ENCODE measurements around the gene MUC15. TPM values are rescaled to one million over a fixed set of nuclear protein-coding genes. Genes with fewer than 3 reads are reported as not detected.
A peak's percentile ranks its signal among the peaks of the same experiment; 100 is the strongest.

The MUC15 gene
- total and polyA plus RNA-seq, 2 donors (not counting 3 experiments of a cell fraction or from before 2014, with no cell fraction given), result not detected

GRCh38 chr11:26551186-26551801, 20.8 kb downstream of the MUC15 start:
- intact Hi-C loops (cut with micrococcal nuclease) (loop anchor here (1.0 kb wide), 1 partner anchor 254 kb away; no protein-coding TSS in a partner anchor), dilution Hi-C loops (cut with MboI; ENCODE audit: extremely low pct_ligation_motif_present, low sequenced_read_pairs) (no loop called here)
- no peak overlapping the region for H3K4me3 ChIP-seq (replicated peaks in 1 of 3; ENCODE audit: insufficient read depth in 1 of 3, low read depth in 1 of 3, low read length in 3 of 3)
- no peaks in the 10 kb centered on the region for H3K9me1 ChIP-seq (replicated peaks; ENCODE audit: control insufficient read depth, extremely low read depth, insufficient read depth, low read length)
- H3K27ac ChIP-seq (ENCODE audit: insufficient read depth, low read depth, low read length), result no peak overlapping the region
- CTCF ChIA-PET, result interaction anchor here (1.1 to 1.2 kb wide), 2 partner anchors 31 to 267 kb away, joined by 3 read pairs; no protein-coding TSS in a partner anchor
- BruUV-seq (replicated peaks), result no TSS peak
- no peaks in the 10 kb centered on the region for H3K27me3 ChIP-seq (ENCODE audit: control insufficient read depth in 2 of 2, insufficient read depth in 2 of 2, low read length in 2 of 2)
- FAIRE-seq, result no peak
- no peak for DNase-seq (ENCODE audit: low read depth, low spot score)
- H3K36me3 ChIP-seq (ENCODE audit: control insufficient read depth in 2 of 2, extremely low read depth in 1 of 2, insufficient read depth in 2 of 2, low read length in 2 of 2), result no peaks in the 10 kb centered on the region
- H3K9me3 ChIP-seq (replicated peaks; ENCODE audit: control insufficient read depth, insufficient read depth, low read length), result no peaks in the 10 kb centered on the region
- no peaks in the 10 kb centered on the region for H4K20me1 ChIP-seq (replicated peaks; ENCODE audit: control insufficient read depth, extremely low read depth, insufficient read depth, low read length)
- TF ChIP-seq, protein P1, sequence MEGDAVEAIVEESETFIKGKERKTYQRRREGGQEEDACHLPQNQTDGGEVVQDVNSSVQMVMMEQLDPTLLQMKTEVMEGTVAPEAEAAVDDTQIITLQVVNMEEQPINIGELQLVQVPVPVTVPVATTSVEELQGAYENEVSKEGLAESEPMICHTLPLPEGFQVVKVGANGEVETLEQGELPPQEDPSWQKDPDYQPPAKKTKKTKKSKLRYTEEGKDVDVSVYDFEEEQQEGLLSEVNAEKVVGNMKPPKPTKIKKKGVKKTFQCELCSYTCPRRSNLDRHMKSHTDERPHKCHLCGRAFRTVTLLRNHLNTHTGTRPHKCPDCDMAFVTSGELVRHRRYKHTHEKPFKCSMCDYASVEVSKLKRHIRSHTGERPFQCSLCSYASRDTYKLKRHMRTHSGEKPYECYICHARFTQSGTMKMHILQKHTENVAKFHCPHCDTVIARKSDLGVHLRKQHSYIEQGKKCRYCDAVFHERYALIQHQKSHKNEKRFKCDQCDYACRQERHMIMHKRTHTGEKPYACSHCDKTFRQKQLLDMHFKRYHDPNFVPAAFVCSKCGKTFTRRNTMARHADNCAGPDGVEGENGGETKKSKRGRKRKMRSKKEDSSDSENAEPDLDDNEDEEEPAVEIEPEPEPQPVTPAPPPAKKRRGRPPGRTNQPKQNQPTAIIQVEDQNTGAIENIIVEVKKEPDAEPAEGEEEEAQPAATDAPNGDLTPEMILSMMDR (IDR thresholded peaks at IDR 0.05; ENCODE audit: extremely low read depth in 1 of 2, insufficient read depth in 1 of 2, low read depth in 1 of 2, low read length in 2 of 2), result peak in 1 of 2 donors; percentile 1
- TF ChIP-seq EZH2 (IDR thresholded peaks at IDR 0.05; ENCODE audit: borderline replicate concordance, low read depth, low read length, severe bottlenecking), result no peak
- no peak overlapping the region for H2AFZ ChIP-seq (ENCODE audit: low read depth, low read length)
- H3K9ac ChIP-seq (replicated peaks; ENCODE audit: extremely low read depth, insufficient read depth, low read length), result no peak overlapping the region
- H3K4me2 ChIP-seq (ENCODE audit: insufficient read depth, low read length), result no peak overlapping the region
- POLR2A ChIA-PET, result no interaction called here
- no peaks in the 10 kb centered on the region for H3K79me2 ChIP-seq (ENCODE audit: control insufficient read depth, insufficient read depth, low read length)
- H3K4me1 ChIP-seq (ENCODE audit: control insufficient read depth, extremely low read depth, insufficient read depth, low read length), result no peaks in the 10 kb centered on the region

DNA sequence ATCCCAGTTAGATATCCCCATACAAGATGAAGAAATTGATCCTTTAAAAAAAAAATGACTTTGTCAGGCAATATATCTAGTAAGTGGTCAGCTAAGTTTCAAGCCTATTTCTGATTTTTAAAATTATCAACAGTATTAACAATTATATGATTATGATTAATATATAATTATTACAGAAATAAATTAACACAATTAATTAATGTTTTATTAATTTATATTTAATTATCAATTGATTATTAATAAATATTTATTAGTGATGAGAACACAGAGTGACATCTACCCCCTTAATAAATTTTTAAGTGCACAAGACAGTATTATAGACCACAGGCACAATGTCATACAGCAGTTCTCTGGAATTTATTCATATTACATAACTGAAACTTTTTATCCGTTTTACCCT, 22.0 kb downstream of the MUC15 start:
- intact Hi-C loops (cut with micrococcal nuclease) (no loop called here), dilution Hi-C loops (cut with MboI; ENCODE audit: extremely low pct_ligation_motif_present, low sequenced_read_pairs) (no loop called here)
- H3K27me3 ChIP-seq (ENCODE audit: control insufficient read depth in 2 of 2, insufficient read depth in 2 of 2, low read length in 2 of 2), result no peaks in the 10 kb centered on the region
- H2AFZ ChIP-seq (ENCODE audit: low read depth, low read length), result no peak overlapping the region
- DNase-seq (ENCODE audit: low read depth, low spot score) (no peak), FAIRE-seq (no peak)
- ChIA-PET POLR2A (no interaction called here), CTCF (no interaction called here)
- TF ChIP-seq, protein P1 (IDR thresholded peaks at IDR 0.05; ENCODE audit: extremely low read depth in 1 of 2, insufficient read depth in 1 of 2, low read depth in 1 of 2, low read length in 2 of 2), result no peak
- no peak for TF ChIP-seq JUN (IDR thresholded peaks at IDR 0.05; ENCODE audit: borderline replicate concordance, insufficient read depth, insufficient read length, low read depth)
- no peak for TF ChIP-seq MAX (IDR thresholded peaks at IDR 0.05; ENCODE audit: insufficient read depth, insufficient read length)
- TF ChIP-seq FOS (IDR thresholded peaks at IDR 0.05; ENCODE audit: borderline replicate concordance, insufficient read depth, low read length), result no peak
- TF ChIP-seq MYC (IDR thresholded peaks at IDR 0.05; ENCODE audit: low read depth, low read length), result no peak
- TF ChIP-seq POLR2A (IDR thresholded peaks at IDR 0.05; ENCODE audit: low read depth, low read length), result no peak
- no peak for TF ChIP-seq GATA2 (IDR thresholded peaks at IDR 0.05; ENCODE audit: insufficient read depth, insufficient read length, low read depth, low read length)
- TF ChIP-seq EZH2 (IDR thresholded peaks at IDR 0.05; ENCODE audit: borderline replicate concordance, low read depth, low read length, severe bottlenecking), result no peak
- TF ChIP-seq POLR2AphosphoS5 (IDR thresholded peaks at IDR 0.05; ENCODE audit: insufficient read depth, low read depth, low read length), result no peak
- no peaks in the 10 kb centered on the region for H3K79me2 ChIP-seq (ENCODE audit: control insufficient read depth, insufficient read depth, low read length)
- BruUV-seq (replicated peaks), result no TSS peak
- H3K9me1 ChIP-seq (replicated peaks; ENCODE audit: control insufficient read depth, extremely low read depth, insufficient read depth, low read length), result no peaks in the 10 kb centered on the region
- no peaks in the 10 kb centered on the region for H3K9me3 ChIP-seq (replicated peaks; ENCODE audit: control insufficient read depth, insufficient read depth, low read length)
- no peak overlapping the region for H3K4me2 ChIP-seq (ENCODE audit: insufficient read depth, low read length)
- no peak overlapping the region for H3K27ac ChIP-seq (ENCODE audit: insufficient read depth, low read depth, low read length)
- H3K36me3 ChIP-seq (ENCODE audit: control insufficient read depth in 2 of 2, extremely low read depth in 1 of 2, insufficient read depth in 2 of 2, low read length in 2 of 2), result no peaks in the 10 kb centered on the region
- H4K20me1 ChIP-seq (replicated peaks; ENCODE audit: control insufficient read depth, extremely low read depth, insufficient read depth, low read length), result no peaks in the 10 kb centered on the region
- H3K4me1 ChIP-seq (ENCODE audit: control insufficient read depth, extremely low read depth, insufficient read depth, low read length), result no peaks in the 10 kb centered on the region
- H3K4me3 ChIP-seq (replicated peaks in 1 of 3; ENCODE audit: insufficient read depth in 1 of 3, low read depth in 1 of 3, low read length in 3 of 3), result no peak overlapping the region
- H3K9ac ChIP-seq (replicated peaks; ENCODE audit: extremely low read depth, insufficient read depth, low read length), result no peak overlapping the region

Measured in endothelial cell of umbilical vein (primary cell).